Activated CD4-positive, alpha-beta T cell treated with anti-CD3 and anti-CD28 coated beads for 1 hour (primary cell): Measurements from ENCODE around the gene PARP4.
"Not testable (repeated sequence)": the region's sequence is repeated elsewhere in the genome, so short reads cannot be mapped to it uniquely, and the experiment has no call there.

Experiments
- DNase-seq: peaks from one replicate; pipeline ENCODE4 v3.0.0-alpha.2; 2020

PARP4 gene

DNA sequence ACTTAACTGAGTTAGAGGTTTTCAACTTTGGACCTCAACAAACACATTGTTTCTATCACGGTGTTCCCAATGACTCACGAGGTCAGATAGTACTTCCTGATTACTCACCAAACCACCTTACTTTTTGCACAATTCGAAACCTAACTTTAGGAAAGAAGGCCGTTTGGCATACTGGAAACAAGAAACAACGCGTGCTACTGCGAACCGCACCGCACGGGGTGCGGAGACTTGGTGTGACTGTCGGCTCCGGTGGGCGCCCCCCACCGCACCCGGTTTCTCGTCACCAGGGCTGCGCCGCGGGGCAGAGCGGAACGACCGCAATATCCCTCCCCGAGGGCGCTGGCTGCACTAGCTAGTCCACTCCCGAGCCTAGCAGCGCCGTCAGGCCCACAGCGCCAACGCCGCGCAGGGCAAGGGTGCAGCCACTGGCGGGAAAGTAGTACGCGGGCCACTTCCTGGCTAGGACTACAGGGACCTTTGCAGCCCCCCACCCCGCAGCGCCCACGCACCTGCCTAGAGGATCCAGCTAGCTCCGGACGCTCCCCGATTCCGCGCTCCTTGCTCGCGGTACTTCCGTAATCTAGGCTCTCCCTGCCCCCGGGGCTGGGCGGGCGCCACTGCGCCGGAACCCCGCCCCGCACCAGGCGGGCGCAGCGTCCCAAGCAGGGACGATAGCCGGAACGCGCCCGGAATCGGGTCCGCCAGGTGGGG, at the start of gene PARP4:
TSS of gene PARP4 (minus strand) at position 582 of the 711 bp plus-strand sequence. CDS start 9,002 bp downstream, outside the sequence.
- DNase-seq: peak; percentile 51

DNA sequence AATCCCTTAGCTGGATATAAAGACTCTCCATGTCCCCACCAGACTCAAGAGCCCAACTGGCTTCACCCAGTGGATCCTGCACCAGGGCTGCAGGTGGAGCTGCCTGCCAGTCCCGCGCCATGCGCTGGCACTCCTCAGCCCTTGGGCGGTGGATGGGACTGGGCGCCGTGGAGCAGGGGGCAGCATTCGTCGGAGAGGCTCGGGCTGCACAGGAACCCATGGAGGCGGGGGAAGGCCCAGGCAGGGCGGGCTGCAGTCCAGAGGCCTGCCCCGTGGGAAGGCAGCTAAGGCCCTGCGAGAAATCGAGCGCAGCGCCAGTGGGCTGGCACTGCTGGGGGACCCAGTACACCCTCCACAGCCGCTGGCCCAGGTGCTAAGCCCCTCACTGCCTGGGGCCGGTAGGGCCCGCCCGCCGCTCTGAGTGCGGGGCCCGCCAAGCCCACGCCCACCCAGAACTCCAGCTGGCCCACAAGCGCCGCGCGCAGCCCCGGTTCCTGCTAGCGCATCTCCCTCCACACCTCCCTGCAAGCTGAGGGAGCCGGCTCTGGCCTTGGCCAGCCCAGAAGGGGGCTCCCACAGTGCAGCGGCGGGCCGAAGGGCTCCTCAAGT, 48.1 kb upstream of the PARP4 start:
- not testable (repeated sequence) for DNase-seq

DNA sequence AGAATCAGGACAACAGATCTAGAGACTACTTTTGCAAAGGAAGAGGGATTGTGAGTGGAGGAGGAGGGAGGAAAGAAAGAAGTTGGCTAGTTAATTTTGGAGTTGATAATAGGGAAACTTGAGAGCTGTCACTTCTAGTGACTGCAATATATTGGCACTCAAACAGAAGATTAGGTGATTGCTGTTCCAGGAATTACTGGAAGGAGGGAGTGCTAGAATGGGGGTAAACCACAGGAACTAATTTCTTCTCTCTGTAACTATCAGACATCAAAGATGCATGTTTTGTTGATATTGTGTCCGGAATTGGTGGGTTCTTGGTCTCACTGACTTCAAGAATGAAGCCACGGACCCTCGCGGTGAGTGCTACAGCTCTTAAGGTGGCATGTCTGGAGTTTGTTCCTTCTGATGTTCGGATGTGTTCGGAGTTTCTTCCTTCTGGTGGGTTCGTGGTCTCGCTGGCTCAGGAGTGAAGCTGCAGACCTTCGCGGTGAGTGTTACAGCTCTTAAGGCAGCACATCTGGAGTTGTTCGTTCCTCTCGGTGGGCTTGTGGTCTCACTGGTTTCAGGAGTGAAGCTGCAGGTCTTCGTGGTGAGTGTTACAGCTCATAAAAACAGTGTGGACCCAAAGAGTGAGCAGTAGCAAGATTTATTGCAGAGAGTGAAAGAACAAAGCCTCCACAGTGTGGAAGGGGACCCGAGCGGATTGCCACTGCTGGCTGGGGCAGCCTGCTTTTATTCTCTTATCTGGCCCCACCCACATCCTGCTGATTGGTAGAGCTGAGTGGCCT, 47.0 kb upstream of the PARP4 start:
- DNase-seq: not testable (repeated sequence)

DNA sequence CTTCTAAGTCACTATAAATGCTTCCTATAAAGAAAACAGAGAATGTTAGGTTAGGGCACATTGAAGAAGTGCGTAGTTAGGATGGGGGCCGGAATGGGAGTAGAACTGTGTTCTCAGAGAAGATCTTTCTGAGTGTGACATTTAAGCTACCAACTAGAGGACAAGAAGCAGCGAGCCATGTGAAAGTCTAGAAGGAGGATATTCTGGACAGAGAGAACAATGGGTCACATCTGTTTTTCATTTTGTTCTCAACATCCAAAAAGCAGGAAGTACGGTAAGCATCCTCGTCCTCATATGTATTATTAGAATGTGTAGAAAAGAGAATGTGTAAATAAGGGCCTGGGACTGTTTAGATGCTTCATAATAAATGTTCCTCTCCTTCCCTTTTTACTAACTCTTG, 44.5 kb upstream of the PARP4 start:
- no peak for DNase-seq

DNA sequence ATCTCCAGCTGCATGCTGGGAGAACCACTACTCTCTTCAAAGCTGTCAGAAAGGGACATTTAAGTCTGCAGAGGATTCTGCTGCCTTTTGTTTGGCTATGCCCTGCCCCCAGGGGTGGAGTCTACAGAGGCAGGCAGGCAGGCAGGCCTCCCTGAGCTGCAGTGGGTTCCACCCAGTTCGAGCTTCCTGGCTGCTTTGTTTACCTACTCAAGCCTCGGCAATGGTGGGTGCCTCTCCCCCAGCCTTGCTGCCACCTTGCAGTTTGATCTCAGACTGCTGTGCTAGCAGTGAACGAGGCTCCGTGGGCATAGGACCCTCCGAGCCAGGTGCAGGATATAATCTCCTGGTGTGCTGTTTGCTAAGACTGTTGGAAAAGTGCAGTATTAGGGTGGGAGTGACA, 41.3 kb upstream of the PARP4 start:
- DNase-seq: not testable (repeated sequence)

DNA sequence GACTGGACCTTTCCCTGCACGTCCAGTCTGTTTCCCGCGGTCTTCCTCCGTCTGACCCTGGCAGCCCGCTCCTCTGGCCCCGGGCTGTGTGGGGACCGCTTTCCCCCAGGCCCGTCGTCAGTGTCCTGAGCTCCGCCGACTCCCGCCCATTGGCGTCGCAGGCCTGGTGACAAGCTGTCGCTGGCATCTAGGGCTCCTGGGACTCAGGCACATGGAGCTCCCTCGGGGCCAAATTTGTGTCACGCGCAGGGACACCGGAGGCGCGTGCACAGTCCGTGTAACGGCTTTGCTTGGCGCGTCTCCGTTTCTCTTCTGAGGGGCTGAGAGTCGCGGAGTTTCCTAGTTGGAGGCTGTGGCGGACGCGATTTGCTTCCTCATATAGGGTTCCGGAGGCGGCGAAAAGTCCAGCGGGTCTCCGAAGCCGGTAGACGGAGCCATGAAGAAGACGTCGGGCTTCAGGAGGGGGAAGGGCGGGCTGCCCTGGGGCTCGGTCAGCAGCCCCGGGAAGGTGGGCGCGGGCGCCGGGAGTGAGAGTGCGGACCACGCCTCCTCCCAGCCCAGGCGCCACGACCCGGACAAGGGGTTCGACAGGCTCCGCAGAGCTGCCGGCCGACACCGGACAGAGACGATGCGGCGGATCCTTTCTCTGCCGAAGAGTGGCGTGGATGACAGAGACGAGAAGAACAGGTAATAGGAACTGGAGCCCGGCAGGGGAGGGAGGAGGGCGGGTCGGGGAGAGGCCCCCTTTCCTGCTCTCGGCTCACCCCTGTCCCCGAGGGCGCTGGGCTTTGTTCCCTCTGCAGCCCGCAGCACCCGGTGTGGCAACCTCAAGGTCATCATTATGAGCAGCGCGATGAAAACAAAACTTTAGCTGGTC, 29.1 kb upstream of the PARP4 start:
- not testable (repeated sequence) for DNase-seq

DNA sequence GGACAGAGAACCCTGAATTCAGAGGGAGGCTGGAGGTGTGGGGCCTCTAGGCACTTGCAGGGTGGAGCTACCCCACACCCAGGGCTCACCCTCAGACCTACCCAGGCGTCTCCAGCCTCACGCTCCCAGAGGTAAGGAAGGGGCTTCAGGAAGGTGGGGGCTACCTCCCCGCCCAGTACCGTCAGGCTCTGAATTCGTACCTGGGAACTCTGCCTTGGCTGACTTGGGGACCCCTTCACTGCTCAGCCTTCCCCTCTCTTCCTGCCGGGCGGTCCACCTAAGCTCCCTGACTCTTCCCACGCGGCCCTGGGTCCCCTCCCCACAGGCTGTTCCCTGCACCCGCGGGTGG, 28.5 kb upstream of the PARP4 start:
- no peak for DNase-seq

DNA sequence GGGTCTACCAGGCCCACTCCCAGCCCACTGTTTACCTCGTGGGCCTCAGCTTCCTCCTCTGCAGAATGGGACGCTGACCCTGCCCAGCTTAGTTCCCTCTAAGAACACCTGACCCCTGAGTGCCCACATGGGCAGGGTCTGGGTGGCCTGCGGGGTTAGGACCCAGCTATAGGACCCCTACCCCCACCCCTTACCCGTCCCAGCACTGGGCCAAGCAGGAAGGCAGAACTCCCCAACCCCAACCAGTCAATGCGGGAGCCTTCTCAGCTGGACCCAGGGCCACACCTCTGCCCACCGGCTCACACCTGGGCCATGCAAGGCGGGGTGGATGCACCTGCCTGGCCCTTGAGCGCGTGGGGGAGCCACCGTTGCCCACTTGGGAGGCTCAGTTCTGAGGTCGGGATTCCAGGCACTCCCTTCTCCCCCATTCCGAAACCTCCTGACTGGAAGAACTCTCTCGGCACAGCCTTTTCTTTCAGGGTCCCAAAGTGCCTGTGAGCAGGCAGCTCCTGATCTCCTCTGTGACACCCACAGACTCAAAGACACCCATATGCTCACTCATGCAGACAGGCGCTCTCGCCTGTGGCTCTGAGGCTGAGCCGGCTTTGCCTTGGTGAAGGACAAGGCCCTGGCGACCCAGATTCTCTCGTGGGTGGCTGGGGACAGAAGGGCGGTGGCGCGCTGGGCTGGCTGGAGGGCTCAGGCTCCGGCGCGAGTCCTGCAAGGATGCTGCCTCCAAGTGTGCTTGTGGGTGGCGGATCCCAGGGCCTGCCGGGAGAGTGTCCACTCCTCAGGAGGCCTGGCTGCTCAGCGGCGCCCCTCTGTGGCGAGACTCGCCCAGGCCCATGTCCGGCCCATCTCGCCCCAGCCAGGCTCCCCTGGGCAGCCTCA, 27.9 kb upstream of the PARP4 start:
- DNase-seq: no peak

DNA sequence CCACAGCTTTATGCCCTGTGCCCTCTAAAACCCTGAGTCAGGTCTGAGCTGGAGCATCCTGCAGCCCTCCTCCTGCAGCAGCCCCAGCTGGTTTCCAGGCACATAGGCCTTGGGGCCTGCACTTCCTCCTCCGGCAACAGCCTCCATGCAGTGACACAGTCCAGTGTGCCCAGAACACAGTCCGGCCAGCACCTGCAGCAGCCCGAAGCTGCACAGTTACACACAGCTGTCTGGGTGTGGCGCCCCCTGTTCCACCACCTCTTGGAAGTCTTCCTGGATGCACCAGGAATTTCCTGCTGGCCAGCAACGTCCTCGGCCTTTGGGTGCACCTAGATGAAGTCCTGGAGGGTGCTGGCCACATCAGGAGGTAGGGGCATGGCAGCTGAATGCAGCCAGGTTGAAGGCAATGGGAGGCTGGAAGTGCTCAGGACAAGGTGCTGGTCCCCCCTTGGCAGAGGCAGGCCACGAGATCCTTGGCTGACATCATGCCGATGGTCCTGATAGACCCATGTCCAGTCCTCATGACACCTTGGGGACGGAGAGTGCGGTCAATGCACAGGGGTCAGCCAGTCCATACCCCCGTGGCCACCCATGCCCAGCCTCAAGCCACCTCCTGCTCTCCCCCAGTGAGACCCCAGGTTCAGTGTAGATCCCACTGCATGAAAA, 27.1 kb upstream of the PARP4 start:
- no peak for DNase-seq

DNA sequence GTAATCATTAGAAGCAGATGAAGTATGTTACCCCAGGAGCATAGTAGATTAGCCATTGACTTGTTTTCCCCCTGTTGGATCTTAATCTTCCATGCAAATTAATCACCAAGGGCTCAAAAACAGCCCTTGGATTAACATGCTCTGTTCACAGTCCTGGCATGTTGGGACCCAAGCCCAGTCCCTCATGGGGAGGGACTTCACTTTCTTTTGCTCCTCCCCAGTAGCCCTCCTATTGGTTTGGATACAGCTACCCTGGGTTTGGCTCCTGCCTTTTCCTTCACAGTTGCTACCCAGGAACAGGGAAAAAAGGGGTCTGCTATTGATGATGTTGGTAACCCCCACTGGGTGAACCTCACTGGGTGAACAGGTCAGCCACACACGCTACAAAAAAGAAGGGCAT, 16.9 kb upstream of the PARP4 start:
- no peak for DNase-seq

DNA sequence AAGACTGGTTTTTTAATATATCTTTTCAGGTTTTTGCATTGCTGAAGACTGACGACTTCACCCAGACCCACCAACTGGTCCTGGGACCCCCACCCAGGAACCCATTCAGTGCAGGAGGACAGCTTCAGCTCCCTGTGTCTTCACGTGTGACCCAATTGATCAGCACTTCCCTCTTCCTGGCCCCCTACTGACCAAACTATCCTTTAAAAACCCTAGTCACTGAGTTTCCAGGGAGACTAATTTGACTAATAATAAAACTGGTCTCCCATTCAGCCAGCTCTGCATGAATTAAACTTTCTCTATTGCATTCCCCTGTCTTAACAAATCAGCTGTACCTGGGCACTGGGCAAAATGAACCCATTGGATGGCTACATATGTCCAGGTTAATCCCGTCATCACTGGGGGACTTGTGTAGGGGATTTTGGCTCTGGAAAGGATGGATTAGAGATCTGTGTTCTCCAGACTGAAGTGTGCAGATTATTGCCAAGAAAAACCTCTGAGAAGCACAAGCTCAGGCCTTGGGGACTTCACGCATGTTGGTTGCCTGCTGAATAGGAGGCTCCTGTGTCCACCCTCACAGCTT, 16.3 kb upstream of the PARP4 start:
- DNase-seq: no peak

DNA sequence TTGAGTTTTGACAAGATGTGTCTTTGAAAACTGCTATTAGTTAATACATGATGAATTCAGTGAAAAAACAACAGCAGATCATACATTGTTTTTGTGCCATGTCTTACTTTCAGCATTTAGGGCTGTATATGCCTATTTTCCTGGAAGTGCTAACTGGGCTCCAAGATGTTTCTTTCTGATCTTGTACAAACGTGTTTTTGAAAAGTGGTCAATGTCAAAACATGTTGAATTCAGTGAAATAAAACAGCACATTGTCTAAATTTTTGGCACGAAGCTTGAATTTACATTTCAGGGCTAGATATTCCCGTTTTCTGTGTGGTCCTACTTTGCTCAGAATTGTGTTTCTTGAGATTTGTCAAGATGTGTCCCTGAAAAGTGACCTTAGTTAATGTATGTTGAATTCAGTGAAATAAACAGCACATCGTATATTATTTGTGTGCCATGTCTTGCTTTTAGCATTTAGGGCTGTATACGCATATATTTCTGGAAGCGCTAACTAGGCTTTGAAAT, 14.7 kb upstream of the PARP4 start:
- DNase-seq: no peak

DNA sequence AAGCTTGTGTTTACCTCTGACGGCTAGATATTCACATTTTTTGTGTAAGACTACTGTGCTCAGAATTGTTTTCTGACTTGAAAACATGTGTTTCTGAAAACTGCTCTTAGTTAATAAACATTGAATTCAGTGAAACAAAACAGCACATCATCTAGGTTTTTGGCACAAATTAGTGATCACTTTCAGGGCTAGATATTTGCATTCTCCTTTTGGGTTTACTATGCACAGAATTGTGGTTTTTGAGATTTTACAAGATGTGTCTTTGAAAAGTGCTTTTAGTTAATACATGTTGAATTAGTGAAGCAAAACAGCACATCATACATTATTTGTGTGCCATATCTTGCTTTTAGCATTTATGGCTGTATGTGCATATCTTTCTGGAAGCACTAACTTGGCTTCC, 8.2 kb upstream of the PARP4 start:
- DNase-seq: no peak

DNA sequence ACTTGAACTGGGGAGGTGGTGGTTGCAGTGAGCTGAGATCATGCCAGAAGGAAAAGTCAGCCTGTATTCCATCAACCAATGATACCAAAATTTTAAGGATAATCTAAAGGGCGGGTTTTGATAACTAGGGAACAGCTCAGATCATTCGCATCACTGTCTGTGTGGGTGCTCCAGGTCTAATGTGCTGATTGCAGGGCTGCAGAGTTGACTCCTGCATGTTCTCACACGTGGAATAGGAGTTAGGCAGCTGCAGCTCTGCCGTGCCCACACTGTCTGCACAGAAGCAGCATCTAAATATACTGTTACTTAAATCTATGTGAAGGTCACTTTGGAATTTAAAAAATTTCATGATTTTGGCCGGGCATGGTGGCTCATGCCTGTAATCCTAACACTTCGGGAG, 4.3 kb upstream of the PARP4 start:
- no peak for DNase-seq

DNA sequence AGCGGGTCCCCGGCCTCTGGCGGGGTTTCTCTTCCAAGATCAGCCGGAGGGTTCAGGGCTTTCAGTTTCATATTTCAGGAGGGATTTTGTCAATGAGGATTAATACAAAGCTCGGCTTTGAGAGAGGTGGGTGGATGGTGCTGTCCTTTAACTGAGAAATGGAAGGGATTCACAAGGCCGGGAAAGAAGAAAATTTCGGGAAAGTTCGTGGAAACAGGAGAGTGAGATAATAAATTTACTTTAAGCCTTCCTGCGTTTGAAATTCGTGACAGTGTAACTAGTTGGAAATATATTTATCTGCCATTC, 283 bp upstream of the PARP4 start:
- no peak for DNase-seq

DNA sequence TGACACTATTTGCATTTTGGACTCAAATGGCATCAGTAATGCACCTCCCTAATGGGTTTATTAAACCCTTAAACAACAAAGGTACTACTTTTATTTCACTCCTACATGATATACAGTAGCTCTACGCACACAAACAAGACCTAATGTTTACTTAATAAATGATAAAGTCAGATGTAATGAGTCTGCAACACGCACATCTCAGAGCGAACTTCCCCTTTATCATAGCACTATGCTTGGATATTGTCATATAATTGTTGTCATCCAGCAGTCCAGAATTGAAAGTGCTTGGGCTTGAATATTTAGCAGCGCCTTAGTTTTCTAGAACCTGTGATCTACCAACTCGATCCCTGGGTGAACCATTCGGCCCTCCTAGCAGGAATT, 772 bp downstream of the PARP4 start:
- DNase-seq: no peak

DNA sequence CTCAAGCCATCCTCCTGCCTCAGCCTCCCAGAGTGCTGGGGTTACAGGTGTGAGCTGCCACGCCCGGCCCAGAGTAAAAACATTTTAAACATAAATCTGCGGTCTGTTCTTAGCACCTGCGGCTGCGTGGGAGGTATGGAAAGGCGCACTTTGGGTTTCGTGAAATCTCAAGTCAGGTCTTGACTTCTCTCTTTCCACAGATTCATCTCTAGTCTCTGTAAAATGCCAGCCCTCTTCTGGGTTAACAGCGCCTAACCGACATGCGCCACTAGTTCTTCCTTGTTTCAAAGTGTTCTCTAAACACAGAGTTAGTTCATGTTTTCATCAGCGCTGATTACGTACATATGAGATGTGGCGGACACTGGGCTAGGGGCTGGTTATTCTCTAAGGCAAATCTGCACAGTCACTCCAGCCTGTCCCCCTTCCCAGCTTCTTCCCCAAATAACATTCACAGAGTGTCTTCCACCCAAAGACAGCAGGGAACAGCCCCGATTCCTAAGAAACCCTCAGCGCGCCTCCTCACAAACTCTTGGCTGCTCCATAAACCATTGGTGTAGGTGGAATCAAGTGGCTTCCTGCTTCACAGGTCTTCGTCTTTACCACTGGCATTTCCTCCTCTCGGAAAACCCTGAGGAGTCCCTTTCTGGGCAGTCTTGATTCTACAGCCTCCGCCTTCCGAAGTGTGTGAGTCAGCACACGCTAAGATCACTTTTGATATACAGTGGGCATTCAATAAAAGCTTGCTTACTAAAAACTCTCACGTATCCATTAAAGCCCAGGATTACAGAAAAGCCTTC, 1.4 kb downstream of the PARP4 start:
- DNase-seq: peak; percentile 27

DNA sequence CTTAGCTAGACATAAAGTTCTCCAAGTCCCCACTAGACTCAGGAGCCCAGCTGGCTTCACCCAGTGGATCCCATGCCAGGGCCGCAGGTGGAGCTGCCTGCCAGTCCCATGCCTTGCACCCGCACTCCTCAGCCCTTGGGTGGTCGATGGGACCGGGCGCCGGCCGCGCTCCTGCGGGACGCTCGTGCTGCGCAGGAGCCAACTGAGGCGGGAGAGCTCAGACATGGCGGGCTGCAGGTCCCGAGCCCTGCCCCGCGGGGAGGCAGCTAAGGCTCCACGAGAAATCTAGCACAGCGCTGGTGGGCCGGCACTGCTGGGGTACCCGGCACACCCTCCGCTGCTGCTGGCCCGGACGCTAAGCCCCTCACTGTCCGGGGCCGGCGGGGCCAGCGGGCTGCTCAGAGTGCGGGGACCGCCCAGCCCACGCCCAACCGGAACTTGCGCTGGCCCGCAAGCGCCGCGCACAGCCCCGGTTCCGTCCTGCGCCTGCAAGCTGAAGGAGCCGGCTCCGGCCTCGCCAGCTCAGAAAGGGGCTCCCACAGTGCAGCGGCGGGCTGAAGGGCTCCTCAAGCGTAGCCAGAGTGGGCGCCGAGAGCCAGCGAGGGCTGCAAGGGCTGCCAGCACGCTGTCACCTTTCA, 5.8 kb downstream of the PARP4 start:
- no peak for DNase-seq

DNA sequence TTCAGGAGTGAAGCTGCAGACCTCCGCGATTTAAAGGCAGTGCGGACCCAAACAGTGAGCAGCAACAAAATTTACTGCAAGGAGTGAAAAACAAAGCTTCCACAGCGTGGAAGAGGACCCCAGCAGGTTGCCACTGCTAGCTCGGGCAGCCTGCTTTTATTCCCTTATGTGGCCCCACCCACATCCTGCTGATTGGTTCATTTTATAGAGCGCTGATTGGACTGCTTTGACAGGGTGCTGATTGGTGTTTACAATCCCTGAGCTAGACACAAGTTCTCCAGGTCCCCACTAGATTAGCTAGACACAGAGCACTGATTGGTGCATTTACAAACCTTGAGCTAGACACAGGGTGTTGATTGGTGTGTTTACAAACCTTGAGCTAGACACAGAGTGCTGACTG, 6.3 kb downstream of the PARP4 start:
- not testable (repeated sequence) for DNase-seq

DNA sequence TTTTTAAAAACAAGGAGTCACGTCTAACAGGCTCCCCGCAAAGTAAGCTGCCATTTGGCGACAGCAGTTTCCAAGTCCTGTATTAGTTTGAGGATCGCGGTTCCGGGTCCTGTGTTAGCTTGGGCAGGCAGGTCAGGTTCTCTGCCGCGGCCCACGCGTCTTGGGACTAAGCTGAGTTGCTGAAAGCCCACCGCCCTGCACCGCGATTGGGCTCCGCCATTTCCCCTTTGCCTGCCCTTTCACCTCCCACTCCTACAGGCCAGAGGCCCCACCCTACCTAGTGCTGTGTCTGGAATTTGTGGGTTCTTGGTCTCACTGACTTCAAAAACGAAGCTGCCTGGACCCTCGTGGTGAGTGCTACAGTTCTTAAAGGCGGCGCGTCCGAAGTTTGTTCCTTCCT, 6.8 kb downstream of the PARP4 start:
- DNase-seq: no peak
